Choroid plexus epithelial cell (primary cell): ENCODE data around the gene LRPAP1.
"Not testable (repeated sequence)": the region's sequence is repeated elsewhere in the genome, so short reads cannot be mapped to it uniquely, and the experiment has no call there.

Experiments
- DNase-seq: peaks from one replicate; pipeline ENCODE4 v3.0.0-alpha.2; 2010; ENCODE audit warnings: low read depth
- H3K4me3 ChIP-seq: 2 replicates; pipeline ENCODE4 v1.5.1; 2011; ENCODE audit warnings: low read depth, mild to moderate bottlenecking, control low read depth, low read length, moderate library complexity
- CTCF ChIP-seq: conservative IDR thresholded peaks from 2 replicates; pipeline ENCODE4 v1.5.1; 2011; ENCODE audit warnings: low read depth, mild to moderate bottlenecking, control low read depth, inconsistent platforms, low read length, moderate library complexity

Gene LRPAP1

GRCh38 chr4:3531879-3532750 lies at the start of gene LRPAP1:
Gene LRPAP1, minus strand, starts transcription at chr4:3532422. Its CDS starts 10 bp downstream, at chr4:3532412.
- DNase-seq, result peak; percentile 91
- H3K4me3 ChIP-seq, result peak within 1 kb of the TSS; percentile 96
- TF ChIP-seq CTCF, result no peak

GRCh38 chr4:3581334-3582090 lies 49.3 kb upstream of the LRPAP1 start:
- H3K4me3 ChIP-seq, DNase-seq: not testable (repeated sequence)

GRCh38 chr4:3580859-3581258 lies 48.6 kb upstream of the LRPAP1 start:
- not testable (repeated sequence) for DNase-seq, H3K4me3 ChIP-seq

- H3K4me3 ChIP-seq, DNase-seq: not testable (repeated sequence)
Observed at GRCh38 chr4:3578527-3579144, 46.4 kb upstream of the LRPAP1 start.

GRCh38 chr4:3578052-3578451 lies 45.8 kb upstream of the LRPAP1 start:
- DNase-seq, H3K4me3 ChIP-seq: not testable (repeated sequence)

- DNase-seq, result not testable (repeated sequence)
Observed at GRCh38 chr4:3577208-3577892, 45.1 kb upstream of the LRPAP1 start.

GRCh38 chr4:3576533-3577207 lies 44.4 kb upstream of the LRPAP1 start:
- not testable (repeated sequence) for DNase-seq, H3K4me3 ChIP-seq

More at GRCh38 chr4:3577208-3577892, 45.1 kb upstream of the LRPAP1 start:
- H3K4me3 ChIP-seq, result not testable (repeated sequence)

- DNase-seq, H3K4me3 ChIP-seq: not testable (repeated sequence)
Observed at GRCh38 chr4:3575426-3576369, 43.5 kb upstream of the LRPAP1 start.

GRCh38 chr4:3574865-3575264 lies 42.6 kb upstream of the LRPAP1 start:
- DNase-seq, H3K4me3 ChIP-seq: not testable (repeated sequence)

- not testable (repeated sequence) for H3K4me3 ChIP-seq, DNase-seq
Observed at GRCh38 chr4:3574346-3574745, 42.1 kb upstream of the LRPAP1 start.

- DNase-seq, result no peak
- H3K4me3 ChIP-seq, result no peak overlapping the region
- TF ChIP-seq CTCF, result no peak
Observed at GRCh38 chr4:3573131-3573530, 40.9 kb upstream of the LRPAP1 start.
